ENCODE measurements around the gene LRMDA.

LRMDA gene

DNA sequence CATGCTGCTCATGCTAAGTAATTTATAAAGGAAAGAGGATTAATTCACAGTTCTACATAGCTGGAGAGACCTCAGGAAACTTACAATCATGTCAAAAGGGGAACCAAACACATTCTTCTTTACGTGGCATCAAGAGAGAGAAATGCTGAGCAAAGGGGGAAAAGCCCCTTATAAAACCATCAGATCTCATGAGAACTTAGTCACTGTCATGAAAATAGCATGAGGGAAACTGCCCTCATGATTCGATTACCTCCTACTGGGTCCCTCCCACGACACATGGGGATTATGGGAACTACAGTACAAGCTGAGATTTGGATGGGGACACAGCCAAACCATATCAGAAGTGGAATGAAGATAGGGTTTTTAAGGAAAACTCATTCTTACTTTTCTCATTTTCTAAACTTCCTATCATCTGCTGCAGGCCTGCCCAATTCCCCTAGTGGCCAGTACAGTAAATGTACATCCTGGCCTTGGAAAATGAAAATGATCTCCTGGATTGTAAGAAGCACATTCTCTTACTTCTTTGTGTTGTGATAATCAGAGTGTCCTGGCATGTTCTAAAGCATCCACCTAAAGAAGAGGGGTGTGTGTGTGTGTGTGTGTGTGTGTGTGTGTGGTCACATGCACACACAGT lies 421.5 kb downstream of the LRMDA start:
- DNase-seq: no peak

GRCh38 chr10:75857269-75857846 lies 425.9 kb downstream of the LRMDA start:
- DNase-seq: no peak

DNA sequence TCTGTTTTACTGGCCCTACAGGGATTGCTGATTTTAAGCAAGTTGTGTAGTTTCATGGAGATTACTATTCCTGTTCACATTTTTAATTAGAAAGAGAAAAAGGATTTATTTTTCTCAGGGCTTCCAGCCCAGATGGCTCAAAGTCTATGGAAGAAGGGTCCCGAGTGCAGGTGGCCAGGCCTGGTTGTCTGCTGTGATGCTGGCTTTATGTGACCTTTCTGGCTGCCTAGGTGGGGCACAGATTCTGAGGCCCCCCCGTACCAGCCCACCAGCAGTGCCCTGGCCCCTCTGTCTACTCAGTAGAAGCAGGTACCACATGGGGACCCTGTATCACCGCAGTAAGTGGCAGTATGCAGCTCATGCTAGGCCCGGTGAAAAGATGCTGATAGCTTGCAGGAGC lies 426.5 kb downstream of the LRMDA start:
- no peak for DNase-seq

GRCh38 chr10:75858339-75858738 lies 426.9 kb downstream of the LRMDA start:
- DNase-seq: no peak

GRCh38 chr10:75859141-75859540 lies 427.7 kb downstream of the LRMDA start:
- no peak for DNase-seq

DNA sequence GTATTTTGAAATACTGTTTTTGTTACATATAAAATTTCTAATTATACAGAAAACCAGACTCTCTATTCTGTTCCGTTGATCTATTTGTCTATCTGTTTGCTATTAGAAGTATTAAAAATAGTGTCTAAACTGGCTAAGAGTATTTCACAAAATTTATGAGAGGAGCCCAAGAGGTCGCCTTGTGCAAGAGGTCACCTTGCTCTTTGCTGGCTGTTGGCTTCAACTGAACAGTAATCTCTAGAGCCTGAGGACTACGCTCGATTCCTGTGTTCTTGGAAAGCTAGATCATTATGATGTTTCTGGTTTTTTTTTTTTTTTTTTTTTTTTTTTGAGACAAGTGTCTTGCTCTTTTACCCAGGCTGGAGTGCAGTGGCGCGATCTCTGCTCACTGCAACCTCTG lies 428.6 kb downstream of the LRMDA start:
- DNase-seq: no peak

GRCh38 chr10:75861582-75861981 lies 430.2 kb downstream of the LRMDA start:
- DNase-seq: no peak

- no peak for DNase-seq
These were observed 431.5 kb downstream of the LRMDA start for GRCh38 chr10:75862935-75863334.

DNA sequence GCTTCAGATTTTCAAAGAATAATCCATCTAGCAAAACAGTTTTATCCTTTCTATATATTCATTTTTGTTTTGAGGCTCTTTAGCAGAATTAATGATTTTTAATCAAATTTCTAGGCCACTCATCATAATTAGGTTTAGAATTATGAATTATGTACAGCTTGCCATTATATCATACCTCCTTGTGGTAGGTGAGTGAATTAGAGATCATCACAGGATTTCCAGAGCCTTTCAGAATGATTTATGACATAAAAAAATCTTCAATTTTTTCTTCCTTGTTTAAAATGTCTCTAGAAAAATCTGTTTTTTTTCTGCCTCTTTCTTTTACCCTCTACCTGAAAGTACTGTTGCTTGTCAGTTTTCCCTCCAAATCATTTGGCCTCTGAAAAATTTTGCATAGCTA lies 433.3 kb downstream of the LRMDA start:
- DNase-seq: no peak

- no peak for DNase-seq
These were observed 434.2 kb downstream of the LRMDA start for GRCh38 chr10:75865413-75866299.

DNA sequence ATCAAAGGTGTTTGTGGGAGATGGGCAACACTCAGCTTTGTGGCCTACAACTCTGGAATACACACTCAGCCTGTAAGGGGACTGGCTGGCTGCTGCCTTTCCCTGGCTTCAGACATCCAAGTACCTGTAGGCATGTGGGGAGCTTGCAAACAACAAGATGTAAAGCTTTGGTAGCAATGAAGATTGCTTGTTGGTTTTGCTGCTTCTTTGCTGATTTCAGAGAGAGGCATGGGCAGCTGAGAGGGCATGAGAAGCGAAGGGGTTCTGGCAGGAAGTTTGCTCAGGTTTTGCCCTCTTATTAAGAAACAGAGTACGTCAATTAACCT lies 434.8 kb downstream of the LRMDA start:
- no peak for DNase-seq

DNA sequence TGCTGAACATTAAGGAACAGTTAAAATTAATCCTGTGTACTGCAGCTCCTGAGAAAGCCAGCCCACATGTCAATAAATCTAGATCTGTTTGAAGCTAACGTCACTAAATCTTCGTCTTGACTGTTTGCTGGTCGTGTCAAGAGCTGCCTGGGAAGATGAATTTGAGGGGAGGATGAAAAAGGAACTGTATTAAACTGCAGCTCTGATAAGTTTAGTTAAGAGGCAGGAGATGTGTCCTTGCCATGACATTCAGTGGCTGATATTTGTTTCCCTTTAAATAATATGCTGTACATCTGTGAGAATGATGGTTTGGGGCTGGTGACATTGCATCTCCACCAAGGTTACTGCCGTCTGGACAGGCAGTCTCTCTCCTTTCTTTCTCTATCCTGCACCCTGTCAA lies 435.3 kb downstream of the LRMDA start:
- no peak for DNase-seq

GRCh38 chr10:75868574-75868973 lies 437.1 kb downstream of the LRMDA start:
- DNase-seq: no peak

GRCh38 chr10:75870039-75870645 lies 438.7 kb downstream of the LRMDA start:
- DNase-seq: no peak

GRCh38 chr10:75875740-75876139 lies 444.3 kb downstream of the LRMDA start:
- no peak for DNase-seq

DNA sequence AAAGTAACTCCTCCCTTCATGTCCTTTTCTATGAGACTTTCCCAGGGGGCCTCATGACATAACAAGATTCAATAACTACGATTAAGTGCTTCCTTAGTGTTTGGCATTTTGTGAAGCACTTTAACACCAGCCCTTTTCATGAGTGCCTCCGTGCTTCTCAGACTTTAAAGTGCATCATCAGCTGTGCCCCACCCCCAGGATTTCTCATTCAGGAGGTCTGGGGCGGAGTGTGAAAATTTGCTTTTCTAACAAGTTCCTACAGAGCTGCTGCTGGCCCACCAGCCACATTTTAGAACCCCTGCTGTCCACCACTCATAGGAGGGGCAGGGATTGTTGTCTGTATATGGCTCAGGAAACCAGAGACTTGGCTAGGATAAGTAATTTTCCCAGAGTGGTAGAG lies 445.3 kb downstream of the LRMDA start:
- DNase-seq: no peak

DNA sequence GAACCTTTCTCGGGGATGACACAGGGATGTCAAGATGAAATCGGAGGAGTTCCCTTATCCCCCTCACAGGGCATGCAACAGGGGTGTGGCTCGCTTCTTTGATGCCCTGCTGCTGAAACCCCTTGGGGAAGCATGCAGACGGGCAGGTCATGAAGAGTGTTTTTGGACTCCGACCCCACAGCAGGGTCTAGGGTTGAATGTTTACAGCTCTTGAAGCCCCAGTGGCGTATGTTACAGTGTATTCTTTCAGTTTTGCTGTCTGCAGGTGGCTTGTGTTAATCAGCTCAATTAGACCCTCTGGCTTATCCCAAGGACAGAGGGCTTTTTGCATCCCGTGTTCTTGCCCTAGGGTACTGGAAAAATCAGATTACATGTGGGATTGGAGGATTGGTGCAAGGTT lies 446.5 kb downstream of the LRMDA start:
- DNase-seq: no peak

DNA sequence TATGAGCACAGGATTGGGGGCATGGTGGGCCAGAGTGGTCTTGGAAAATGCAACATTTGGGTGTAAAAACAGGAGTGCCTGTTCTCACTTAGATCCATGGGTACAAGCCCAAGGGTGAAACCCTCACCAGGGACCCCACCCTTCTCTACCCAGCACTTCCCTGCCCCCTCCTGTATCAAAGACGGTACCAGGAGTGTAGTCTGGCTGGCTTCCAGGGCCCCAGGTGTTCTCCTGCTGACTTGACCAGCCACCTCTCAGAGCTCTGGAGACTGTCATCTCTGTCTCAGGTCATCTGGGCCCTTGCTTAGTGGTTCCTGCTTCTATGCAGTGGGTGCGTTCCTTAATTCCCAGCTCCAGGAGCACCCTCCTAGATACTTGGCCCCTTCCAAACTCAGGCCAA lies 447.2 kb downstream of the LRMDA start:
- no peak for DNase-seq

DNA sequence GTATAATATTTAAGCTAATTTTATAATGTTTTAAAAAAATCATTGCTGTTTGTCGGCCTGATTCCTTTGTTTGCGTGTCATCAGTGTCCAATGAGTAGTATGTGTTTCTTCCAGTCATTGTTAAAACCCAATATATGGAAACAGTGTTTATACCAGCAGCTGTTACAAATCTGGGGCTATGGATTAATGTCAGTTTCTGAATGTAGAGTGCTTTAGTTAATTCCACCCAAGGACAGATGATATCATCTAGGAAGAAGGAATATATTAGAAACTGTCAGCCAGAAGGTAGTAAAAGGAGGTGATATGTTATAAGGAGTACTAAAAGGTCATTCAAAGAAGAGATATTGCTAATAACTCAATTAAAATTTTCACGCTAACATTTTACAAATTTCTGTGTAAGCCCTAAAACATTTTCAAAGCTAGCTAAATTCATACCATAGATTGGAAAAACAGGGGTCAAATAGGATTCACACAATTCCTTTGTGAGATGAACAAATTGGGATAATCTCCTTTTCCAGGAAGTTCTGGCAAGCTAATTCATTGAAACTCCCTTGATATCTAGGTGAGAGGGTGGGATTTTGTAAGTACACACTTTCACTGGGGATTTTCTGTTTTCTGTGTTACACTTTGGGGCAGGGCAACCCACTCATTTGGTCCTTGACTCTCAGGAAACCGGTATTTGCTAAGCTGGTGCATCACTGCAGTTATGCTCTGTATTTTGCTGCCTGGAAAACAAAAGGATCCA lies 448.8 kb downstream of the LRMDA start:
- no peak for DNase-seq

DNA sequence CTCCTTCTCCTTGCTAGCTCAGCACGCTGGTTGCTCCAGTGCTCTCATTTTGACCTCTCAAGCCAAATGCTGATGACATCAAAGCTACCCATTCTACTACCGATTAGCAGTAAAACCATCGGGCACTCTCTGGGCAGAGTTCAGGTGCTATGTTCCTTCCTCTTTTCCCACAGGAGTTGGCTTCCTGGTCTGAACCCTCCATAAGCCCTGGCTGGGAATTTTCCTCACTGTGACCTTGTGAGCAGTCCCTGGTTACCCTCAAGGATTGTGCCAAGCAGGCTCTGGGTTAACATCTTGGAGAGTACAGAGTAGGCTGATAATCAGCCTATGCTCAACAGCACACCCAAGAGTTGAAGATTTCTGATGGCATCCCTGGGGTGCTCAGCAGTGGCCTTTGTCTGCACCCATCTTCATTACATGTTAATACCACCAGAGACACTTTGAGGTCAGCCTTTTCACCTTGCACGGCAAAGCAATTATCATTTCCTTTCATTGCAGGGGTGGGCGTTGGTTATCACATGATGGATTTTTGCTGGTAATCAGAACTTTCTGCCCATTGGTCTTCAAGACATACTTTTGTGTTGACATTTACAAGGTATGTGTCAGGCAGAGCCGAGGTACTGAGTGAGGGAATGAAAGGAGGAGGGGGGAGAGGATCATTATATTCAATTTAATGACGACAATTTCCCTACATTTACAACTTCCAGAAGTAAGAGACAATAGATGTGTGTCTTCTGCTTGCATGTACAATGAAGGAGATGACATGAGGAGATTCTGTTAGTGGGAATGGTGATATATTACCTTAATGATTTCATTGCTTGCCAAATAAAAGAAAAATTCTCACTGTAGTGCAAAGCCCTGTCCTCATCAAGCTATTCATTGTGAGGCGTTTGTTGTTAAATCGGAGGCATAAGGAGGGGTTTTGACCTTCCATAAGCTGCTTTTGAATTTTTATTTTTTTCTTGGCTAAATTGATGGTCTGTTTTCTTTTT lies 452.0 kb downstream of the LRMDA start:
- DNase-seq: no peak

GRCh38 chr10:75884808-75885207 lies 453.4 kb downstream of the LRMDA start:
- no peak for DNase-seq

- no peak for DNase-seq
These were observed 455.9 kb downstream of the LRMDA start for GRCh38 chr10:75887369-75887768.
